ENCODE measurements around the gene PALD1. TPM values are rescaled to one million over a fixed set of nuclear protein-coding genes. Genes with fewer than 3 reads are reported as not detected.

The PALD1 gene
- polyA plus RNA-seq, 6 donors from 2014 or later, result 0.49 to 1.9 (median 0.65) TPM; not detected in 1

DNA sequence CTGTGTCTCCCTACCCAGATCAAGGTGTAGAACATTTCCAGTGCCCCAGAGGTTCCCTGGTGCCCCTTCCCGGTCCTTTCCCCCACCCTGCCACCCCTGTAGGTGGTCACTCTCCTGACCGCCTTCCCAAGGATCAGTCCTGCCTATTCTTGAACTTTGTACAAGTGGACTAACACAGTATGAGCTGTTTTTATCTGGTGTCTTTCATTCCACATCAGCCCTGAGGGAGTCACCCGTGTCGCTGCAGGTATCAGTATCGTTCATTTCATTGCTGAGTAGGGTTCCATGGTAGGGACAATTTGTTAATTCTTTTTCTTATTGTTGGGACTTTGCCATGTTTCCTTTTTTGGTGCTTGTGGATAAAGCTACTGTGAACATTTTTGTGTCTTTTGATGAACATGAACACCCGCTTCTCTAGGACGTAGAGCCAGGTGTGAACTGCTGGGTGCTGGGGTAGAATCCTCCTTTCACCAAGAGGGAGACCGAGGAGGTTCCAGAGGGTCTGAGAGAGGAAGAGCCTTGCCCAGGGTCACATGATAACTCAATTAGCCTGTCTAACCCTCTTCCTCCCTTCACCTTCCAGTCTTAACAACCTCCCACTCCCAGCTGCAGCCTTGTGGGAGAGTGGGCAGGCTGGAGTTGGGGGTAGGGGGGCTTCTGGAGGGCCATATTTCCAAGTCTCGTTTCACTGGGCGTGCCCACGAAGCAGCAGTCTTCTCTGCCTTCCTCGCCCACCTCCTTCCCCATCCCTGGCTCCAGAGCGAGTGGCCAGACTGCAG lies 18.0 kb downstream of the PALD1 start:
- H3K27ac Mint-ChIP-seq, result peak overlapping the region in 5 of 6 donors; percentile 8 to 84 (median 65)
- DNase-seq (no peak), ATAC-seq (ENCODE audit: low read depth in 2 of 2) (no peak)
- H3K36me3 Mint-ChIP-seq, result no peaks in the 10 kb centered on the region
- no peaks in the 10 kb centered on the region for H3K27me3 Mint-ChIP-seq
- peaks cover 37 to 77% (median 46%) of the 10 kb centered on the region in 3 donors for H3K4me1 Mint-ChIP-seq
- H3K4me3 Mint-ChIP-seq, result peak overlapping the region in 1 of 8 donors; percentile 36
- H3K9me3 Mint-ChIP-seq, result no peaks in the 10 kb centered on the region

DNA sequence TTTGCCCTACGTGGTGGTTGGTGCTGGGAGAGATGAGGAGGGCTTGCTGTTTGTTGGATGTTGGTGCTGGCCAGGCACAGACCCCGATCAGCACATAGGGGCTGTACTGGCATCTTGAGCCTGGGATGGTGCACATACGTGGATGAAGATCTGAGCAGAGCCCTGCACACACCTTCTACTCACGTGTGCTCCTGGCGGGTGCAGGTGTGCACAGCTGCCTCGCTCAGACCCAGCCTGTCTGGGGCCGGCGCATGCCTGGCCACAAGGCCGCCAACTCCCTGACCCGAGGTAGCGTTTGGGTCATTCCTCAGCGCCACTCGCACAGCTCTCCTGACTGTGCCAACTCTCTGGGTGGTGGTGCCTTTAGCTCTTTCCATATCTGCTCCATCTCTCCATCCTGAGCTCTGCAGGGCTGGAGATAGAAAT lies 18.6 kb downstream of the PALD1 start:
- Mint-ChIP-seq H3K4me1 (peaks cover 32 to 72% (median 40%) of the 10 kb centered on the region in 3 donors), H3K27me3 (no peaks in the 10 kb centered on the region), H3K4me3 (no peak overlapping the region), H3K36me3 (no peaks in the 10 kb centered on the region), H3K27ac (peak overlapping the region in 2 of 6 donors; percentile 47 to 62), H3K9me3 (no peaks in the 10 kb centered on the region)
- DNase-seq (no peak), ATAC-seq (ENCODE audit: low read depth in 2 of 2) (no peak)

DNA sequence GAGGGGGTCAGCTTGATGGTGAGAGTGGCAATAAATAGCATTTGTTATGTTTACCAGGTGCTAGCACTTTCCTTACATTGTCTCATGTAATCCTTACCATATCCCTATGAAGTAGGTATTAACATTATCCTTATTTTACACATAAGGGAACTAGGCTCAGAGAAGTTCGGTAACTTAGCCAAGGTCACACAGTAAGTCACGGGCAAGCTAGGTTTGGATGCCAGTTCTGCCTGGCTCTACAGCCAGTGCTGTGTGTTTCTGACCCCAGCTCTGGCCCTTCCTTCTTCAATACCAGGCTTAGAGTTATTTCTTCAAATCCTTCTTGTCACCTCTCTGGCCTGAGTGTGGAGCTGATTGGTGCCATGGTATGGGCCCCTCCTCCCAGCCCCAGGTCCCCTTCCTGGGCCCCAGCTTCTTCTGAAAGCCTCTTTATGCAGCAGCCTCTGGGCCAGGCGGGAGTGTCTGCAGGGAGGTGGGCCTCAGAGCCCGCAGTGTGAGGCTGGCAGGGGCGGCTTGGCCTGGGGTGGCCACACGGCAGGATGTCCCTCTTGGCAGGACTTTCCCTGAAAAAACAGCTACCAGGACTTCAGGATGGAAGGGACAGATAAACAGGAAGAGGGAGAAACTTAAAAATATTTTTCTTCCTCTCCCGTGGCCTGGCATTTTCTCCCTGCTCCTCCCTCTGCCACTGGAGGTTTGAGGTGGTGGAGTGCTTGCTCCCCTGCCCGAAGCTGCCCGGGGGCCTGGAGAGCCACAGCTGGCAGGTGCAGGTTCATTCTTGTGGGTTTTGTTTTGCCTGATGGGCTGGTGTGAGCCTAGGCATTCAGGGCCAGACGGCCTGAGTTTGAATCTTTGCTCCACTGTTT lies 20.6 kb downstream of the PALD1 start:
- Mint-ChIP-seq H3K27ac (peak overlapping the region in 5 of 6 donors; percentile 27 to 87 (median 74)), H3K4me1 (peaks cover 19 to 58% (median 28%) of the 10 kb centered on the region in 3 donors), H3K27me3 (no peaks in the 10 kb centered on the region), H3K4me3 (peak overlapping the region in 2 of 8 donors; percentile 35 to 70), H3K36me3 (no peaks in the 10 kb centered on the region), H3K9me3 (no peaks in the 10 kb centered on the region)
- no peak for ATAC-seq (ENCODE audit: low read depth in 2 of 2)
- no peak for DNase-seq

DNA sequence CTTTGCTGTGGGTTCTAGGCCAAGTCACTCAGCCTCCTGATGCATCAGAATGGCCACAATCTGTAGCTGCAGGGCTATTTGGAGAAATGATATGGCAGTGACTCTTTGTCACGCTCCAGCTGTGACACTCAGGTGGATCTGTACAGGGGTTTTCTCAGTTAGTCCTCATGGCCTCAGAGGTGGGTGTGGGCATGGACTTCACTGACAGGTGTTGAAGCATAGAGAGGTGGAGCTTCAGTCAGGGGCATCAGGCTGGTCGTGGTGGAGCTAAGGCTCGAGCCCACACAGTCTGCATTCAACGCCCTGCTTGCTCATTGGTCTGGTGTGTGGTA lies 21.2 kb downstream of the PALD1 start:
- Mint-ChIP-seq H3K27ac (peak overlapping the region in 4 of 6 donors; percentile 27 to 74 (median 56)), H3K4me3 (peak overlapping the region in 3 of 8 donors; percentile 32 to 51 (median 40))
- DNase-seq, result no peak

DNA sequence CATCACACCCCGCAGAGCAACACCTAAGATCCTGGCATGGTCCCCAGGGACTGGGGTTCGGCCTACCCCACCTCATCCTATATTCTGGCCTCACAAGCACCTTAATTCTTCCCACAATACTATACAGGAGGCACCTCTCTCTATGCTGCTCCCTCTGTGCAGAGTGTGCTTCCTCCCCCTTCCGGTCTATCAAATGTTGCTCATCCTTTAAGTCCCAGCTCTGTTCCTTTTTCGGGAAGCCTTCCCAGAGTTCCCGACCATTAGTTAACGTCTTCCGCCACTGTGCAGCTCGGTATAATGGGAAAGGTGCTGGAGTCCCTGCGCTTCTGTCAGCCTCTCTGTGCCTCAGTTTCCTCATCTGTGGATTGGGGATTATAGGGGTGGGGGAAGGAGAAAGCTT lies 21.8 kb downstream of the PALD1 start:
- Mint-ChIP-seq H3K4me3 (peak overlapping the region in 2 of 8 donors; percentile 51 to 74), H3K27ac (peak overlapping the region in 2 of 6 donors; percentile 16 to 39), H3K4me1 (peaks cover 12 to 46% (median 17%) of the 10 kb centered on the region in 3 donors), H3K36me3 (no peaks in the 10 kb centered on the region), H3K9me3 (no peaks in the 10 kb centered on the region), H3K27me3 (no peaks in the 10 kb centered on the region)
- DNase-seq, result no peak
- no peak for ATAC-seq (ENCODE audit: low read depth in 2 of 2)

More for the DNA sequence above, 21.2 kb downstream of the PALD1 start:
- Mint-ChIP-seq H3K9me3 (no peaks in the 10 kb centered on the region), H3K4me1 (peaks cover 13 to 52% (median 23%) of the 10 kb centered on the region in 3 donors), H3K36me3 (no peaks in the 10 kb centered on the region), H3K27me3 (no peaks in the 10 kb centered on the region)
- ATAC-seq (ENCODE audit: low read depth in 2 of 2), result peak; percentile 44 to 66

DNA sequence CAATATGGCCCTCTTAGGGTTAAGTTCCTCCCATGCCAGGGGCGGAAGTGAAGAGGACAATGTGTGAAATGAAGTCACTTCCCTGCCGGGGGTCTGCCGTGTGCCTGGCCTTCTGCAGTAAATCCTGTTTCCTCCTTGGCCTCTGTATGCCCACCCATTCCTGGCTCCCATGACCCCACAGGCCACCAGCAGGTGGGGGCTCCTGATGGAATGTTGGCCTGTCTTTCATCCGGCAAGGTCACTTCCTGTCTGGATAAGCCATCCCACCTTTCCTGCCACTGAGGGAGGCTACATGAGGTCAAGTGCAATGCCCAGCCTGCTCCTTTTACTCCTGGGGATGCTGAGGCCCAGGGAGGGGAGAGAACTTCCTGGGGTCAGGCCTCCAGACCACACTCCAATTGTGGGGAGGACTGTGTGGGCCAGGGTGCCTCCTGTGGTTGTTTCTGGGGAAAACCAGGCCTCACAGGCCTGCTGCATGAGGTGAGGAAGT lies 22.3 kb downstream of the PALD1 start:
- Mint-ChIP-seq H3K36me3 (no peaks in the 10 kb centered on the region), H3K4me3 (no peak overlapping the region), H3K9me3 (no peaks in the 10 kb centered on the region), H3K27ac (peak overlapping the region in 1 of 6 donors; percentile 75), H3K27me3 (no peaks in the 10 kb centered on the region), H3K4me1 (peaks cover 12 to 41% (median 16%) of the 10 kb centered on the region in 3 donors)
- DNase-seq, result no peak
- ATAC-seq (ENCODE audit: low read depth in 2 of 2), result no peak

DNA sequence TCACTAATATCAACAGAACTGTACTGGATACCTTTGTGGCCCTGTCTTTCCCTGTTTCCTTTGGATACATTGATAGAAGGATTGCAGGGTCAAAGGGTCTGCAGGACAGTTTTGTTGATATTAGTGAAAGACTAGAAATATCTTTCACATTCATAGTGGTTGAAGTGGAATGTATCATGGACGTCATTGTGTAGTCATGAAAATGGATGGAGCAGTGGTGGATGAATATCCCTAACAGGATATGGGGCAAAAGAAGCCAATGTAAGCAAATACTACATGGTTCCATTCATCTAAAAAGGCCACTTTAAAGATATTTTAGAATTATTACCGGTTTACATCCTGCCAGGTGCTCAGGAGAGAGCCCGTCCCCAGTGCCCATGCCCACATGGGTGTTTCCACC lies 23.8 kb downstream of the PALD1 start:
- DNase-seq (no peak), ATAC-seq (ENCODE audit: low read depth in 2 of 2) (no peak)
- Mint-ChIP-seq H3K4me3 (no peak overlapping the region), H3K36me3 (no peaks in the 10 kb centered on the region), H3K27ac (peak overlapping the region in 1 of 6 donors; percentile 80), H3K9me3 (no peaks in the 10 kb centered on the region), H3K27me3 (no peaks in the 10 kb centered on the region), H3K4me1 (peaks cover 12 to 29% (median 16%) of the 10 kb centered on the region in 3 donors)

DNA sequence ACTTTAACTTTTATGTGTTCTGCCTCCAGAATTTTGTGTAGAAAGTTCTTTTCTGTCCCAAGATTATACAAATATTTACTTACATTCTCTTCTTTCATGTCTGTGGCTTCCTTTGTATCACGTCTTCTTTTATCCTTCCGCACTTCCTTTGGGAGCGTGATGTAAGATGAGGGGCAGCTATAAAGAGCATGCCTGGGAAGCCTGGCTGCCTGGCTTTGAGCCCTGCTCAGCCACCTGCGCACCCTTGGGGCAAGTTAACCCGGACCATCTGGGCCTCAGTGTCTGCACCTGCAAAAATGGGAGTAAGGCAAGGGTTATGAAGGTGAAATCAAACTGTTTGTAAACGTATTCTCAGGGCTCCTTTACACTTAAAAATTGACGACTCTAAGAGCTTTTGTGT lies 25.2 kb downstream of the PALD1 start:
- no peak for DNase-seq
- H3K27ac Mint-ChIP-seq, result no peak overlapping the region
- no peak for ATAC-seq (ENCODE audit: low read depth in 2 of 2)
- no peaks in the 10 kb centered on the region for H3K27me3 Mint-ChIP-seq
- peaks cover 20 to 40% (median 26%) of the 10 kb centered on the region in 3 donors for H3K4me1 Mint-ChIP-seq
- H3K36me3 Mint-ChIP-seq, result no peaks in the 10 kb centered on the region
- H3K4me3 Mint-ChIP-seq, result no peak overlapping the region
- no peaks in the 10 kb centered on the region for H3K9me3 Mint-ChIP-seq

DNA sequence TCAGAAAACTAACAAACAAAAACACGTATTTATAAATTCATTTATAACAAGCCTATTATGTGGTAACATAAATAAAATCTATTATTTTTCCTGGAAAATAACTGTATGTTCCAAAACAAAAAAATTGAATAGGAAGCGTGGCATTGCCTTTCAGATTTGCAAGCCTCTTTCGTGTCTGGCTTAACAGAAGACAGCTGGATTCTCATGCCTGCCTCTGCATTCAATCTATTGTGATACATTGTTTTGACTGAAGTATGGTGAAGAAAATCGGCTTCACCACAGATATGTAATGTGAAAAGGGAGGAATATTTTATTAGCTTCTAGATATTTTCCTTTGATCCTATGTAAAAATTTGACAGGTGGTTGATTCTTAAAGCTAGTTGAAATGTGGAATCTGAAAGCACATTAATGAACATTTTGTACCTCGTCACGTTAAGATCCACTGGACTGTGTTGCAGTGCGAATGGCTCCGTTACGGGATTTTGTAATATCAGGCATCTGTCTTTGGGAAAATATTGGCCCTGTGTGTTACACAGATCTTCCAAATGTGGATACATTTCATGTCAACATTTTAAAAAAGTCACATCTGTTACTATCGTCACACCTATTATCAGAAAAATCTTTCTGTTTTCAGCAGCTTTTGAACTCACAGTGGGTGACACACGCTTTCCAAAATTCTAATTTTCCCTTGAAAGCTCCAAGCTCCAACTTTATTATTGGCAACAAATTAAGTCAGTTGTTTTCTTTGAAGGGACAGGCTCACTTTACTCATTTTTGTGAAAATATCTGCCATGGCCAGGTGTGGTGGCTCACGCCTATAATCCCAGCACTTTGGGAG lies 26.2 kb downstream of the PALD1 start:
- H3K9me3 Mint-ChIP-seq, result no peaks in the 10 kb centered on the region
- no peak for ATAC-seq (ENCODE audit: low read depth in 2 of 2)
- H3K27ac Mint-ChIP-seq, result peak overlapping the region in 1 of 6 donors; percentile 59
- DNase-seq, result no peak
- peaks cover 24 to 42% (median 29%) of the 10 kb centered on the region in 3 donors for H3K4me1 Mint-ChIP-seq
- no peaks in the 10 kb centered on the region for H3K36me3 Mint-ChIP-seq
- no peak overlapping the region for H3K4me3 Mint-ChIP-seq
- no peaks in the 10 kb centered on the region for H3K27me3 Mint-ChIP-seq

DNA sequence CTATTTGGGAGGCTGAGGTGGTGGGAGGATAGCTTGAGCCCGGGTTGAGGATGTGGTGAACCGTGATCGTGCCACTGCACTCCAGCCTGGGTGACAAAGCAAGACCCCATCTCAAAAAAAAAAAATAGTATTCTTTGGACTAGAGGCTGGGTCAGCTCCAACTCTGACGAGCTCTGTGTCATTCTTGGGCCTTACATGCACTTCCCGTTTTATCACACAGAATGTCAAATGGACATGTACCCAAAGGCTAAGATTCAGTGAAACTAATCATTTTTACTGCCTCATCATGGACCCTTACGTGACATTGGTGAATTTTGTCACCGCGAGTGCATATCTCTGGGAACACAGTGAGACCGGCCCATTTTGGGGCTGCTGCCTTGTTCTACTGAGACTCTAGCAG lies 27.3 kb downstream of the PALD1 start:
- no peak overlapping the region for H3K4me3 Mint-ChIP-seq
- no peak overlapping the region for H3K27ac Mint-ChIP-seq
- peaks cover 14 to 35% (median 20%) of the 10 kb centered on the region in 3 donors for H3K4me1 Mint-ChIP-seq
- no peak for DNase-seq
- H3K27me3 Mint-ChIP-seq, result no peaks in the 10 kb centered on the region
- no peaks in the 10 kb centered on the region for H3K36me3 Mint-ChIP-seq
- no peaks in the 10 kb centered on the region for H3K9me3 Mint-ChIP-seq
- ATAC-seq (ENCODE audit: low read depth in 2 of 2), result no peak

DNA sequence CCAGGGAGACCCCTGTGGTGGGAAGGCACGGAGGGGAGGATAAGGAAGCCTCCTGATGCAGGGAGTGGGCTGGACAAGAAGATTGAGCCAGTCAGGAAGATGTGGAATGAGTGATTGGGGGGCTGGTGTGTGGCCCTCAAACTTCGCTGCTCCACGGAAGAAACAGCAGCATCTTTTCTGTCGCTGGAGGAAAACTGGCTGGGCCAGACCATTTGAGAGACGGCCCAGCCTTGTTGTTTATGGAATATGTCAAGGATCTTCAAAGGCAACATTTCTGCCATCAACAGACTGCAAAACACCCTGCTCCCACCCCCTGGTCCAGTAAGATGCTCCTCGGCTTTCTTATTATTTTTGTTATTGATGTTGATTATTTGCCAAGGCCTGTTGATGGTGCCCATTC lies 29.4 kb downstream of the PALD1 start:
- Mint-ChIP-seq H3K36me3 (no peaks in the 10 kb centered on the region), H3K4me3 (peak overlapping the region in 3 of 8 donors; percentile 37 to 80 (median 73)), H3K27me3 (no peaks in the 10 kb centered on the region), H3K4me1 (peaks cover 14 to 37% (median 24%) of the 10 kb centered on the region in 3 donors), H3K9me3 (no peaks in the 10 kb centered on the region), H3K27ac (peak overlapping the region in 1 of 6 donors; percentile 73)
- no peak for ATAC-seq (ENCODE audit: low read depth in 2 of 2)
- DNase-seq, result no peak

DNA sequence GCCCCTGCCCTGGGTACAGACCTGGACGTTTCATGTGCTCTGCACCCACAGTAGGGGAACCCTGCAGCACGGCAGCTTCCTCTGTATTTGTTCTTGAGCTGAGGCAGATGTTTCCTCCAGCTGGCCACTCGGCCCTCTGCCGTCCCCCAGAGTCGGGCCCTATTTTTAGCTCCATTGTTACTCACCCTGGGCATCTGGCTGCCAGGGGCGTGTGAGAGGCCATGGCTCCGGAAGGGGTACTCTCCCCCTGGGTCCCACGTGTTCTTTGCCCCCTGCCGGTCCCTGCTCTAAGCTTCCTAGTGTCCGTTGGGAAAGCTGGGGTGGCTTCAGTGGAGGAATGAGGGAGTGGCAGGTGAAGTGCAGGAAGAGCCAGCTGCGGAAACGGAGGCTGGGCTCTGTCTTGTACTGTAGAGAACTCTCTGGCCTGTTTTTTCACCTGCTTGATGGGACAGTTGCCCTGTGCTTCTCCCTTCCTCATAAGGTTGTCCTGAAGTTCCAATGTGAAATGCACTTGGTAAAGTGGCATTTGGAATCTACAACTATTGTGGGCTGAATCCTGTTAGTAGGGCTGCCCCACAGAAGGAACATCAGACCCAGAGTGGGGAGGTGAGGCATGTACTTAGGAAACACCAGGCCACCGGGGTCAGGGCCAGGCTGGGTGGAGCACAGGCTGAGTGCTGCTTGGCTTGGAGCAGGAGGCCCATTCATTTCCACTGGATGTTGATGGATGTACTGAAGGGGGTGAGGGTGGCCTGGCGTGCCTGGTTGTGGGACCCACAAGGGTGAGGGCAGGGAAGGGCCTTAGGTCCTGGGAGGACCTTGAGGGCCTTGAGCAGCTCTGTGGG lies 30.6 kb downstream of the PALD1 start:
- H3K4me1 Mint-ChIP-seq, result peaks cover 14 to 41% (median 28%) of the 10 kb centered on the region in 3 donors
- no peak for DNase-seq
- H3K27ac Mint-ChIP-seq, result peak overlapping the region in 5 of 6 donors; percentile 9 to 92 (median 73)
- H3K36me3 Mint-ChIP-seq, result no peaks in the 10 kb centered on the region
- ATAC-seq (ENCODE audit: low read depth in 2 of 2), result peak in 1 of 2 donors; percentile 41
- no peaks in the 10 kb centered on the region for H3K27me3 Mint-ChIP-seq
- H3K9me3 Mint-ChIP-seq, result no peaks in the 10 kb centered on the region
- H3K4me3 Mint-ChIP-seq, result peak overlapping the region in 6 of 8 donors; percentile 33 to 84 (median 75)
